Measurements from ENCODE around the gene ADSL. TPM values are rescaled to one million over a fixed set of nuclear protein-coding genes. Genes with fewer than 3 reads are reported as not detected.

The ADSL gene
- total and polyA plus RNA-seq, 2 of the 4 experiments (the other 2 are of a cell fraction), result 93.6 to 229 TPM

GRCh38 chr22:40345271-40345670 is 1.0 kb upstream of the ADSL start:
- Histone ChIP-seq H3K36me3 (ENCODE audit: control insufficient read depth, insufficient read depth, low read length) (peaks cover 4% of the 10 kb centered on the region), H2AK9ac (replicated peaks; ENCODE audit: low read depth, low read length, poor library complexity) (no peak overlapping the region), H2BK15ac (ENCODE audit: low read depth, low read length) (no peak overlapping the region), H3K9me1 (ENCODE audit: insufficient read depth, low read length) (peaks cover 3% of the 10 kb centered on the region; the same call in 1 of the 2 replicates), H3K56ac (ENCODE audit: extremely low read depth, insufficient read depth, low read length) (no peak overlapping the region), H2AFZ (replicated peaks; ENCODE audit: low read length, poor library complexity) (no peak overlapping the region), H3K4me1 (ENCODE audit: control insufficient read depth, insufficient read depth, low read length) (no peaks in the 10 kb centered on the region), H3K9me3 (ENCODE audit: control insufficient read depth, insufficient read depth, low read length) (no peaks in the 10 kb centered on the region), H4K20me1 (ENCODE audit: insufficient read depth, low read length) (peaks cover 18% of the 10 kb centered on the region), H3K27ac (ENCODE audit: insufficient read depth, low read length) (no peak overlapping the region; the same call in 1 of the 2 replicates), H2BK20ac (ENCODE audit: low read depth, low read length) (no peak overlapping the region), H2BK120ac (ENCODE audit: low read depth, low read length) (no peak overlapping the region), H3K14ac (replicated peaks; ENCODE audit: low read depth, low read length) (no peak overlapping the region), H3K79me1 (ENCODE audit: low read depth in 1 of 2, low read length in 2 of 2) (peaks cover 19 to 44% of the 10 kb centered on the region in 2 experiments; a peak in 3 of 4 replicates), H3K4me3 (ENCODE audit: insufficient read depth, low read depth, low read length) (no peak overlapping the region), H4K8ac (ENCODE audit: low read depth in 2 of 2, low read length in 2 of 2) (peak overlapping the region; percentile 96 to 97), H3K23ac (ENCODE audit: low read depth, low read length) (no peak overlapping the region), H4K91ac (ENCODE audit: insufficient read depth, low read depth, low read length) (no peak overlapping the region), H3K4me2 (ENCODE audit: low read depth, low read length) (no peak overlapping the region), H3K18ac (ENCODE audit: low read depth, low read length) (no peak overlapping the region), H4K5ac (ENCODE audit: low read depth, low read length) (no peak overlapping the region), H3K27me3 (ENCODE audit: control insufficient read depth, insufficient read depth, low read length) (no peaks in the 10 kb centered on the region), H3K4ac (ENCODE audit: low read depth, low read length) (no peak overlapping the region; the same call in 1 of the 2 replicates), H2AK5ac (ENCODE audit: low read depth, low read length) (peak overlapping the region; percentile 58), H2BK5ac (ENCODE audit: low read depth, low read length, poor library complexity, severe bottlenecking) (no peak overlapping the region), H3K9ac (ENCODE audit: low read depth, low read length) (no peak overlapping the region)
- dilution Hi-C loops (cut with HindIII; ENCODE audit: low sequenced_read_pairs, unreplicated experiment), result no loop called here
- ChIA-PET CTCF (interaction anchor here (0.7 to 1.3 kb wide), 2 partner anchors 10 to 40 kb away, joined by 3 to 4 read pairs; no protein-coding TSS in a partner anchor), POLR2A (ENCODE audit: unreplicated experiment) (no interaction called here)
- intact Hi-C loops (cut with micrococcal nuclease), result loop anchor here (5.0 kb wide), 1 partner anchor 33 kb away; no protein-coding TSS in a partner anchor
- no peak for ATAC-seq (ENCODE audit: low read depth)
- no CpG with 5 or more reads among the region's 6 CpGs for WGBS, 2 experiments (ENCODE audit: extremely low coverage in 2 of 2, insufficient read length in 1 of 2)
- no TSS peak for BruUV-seq (replicated peaks)
- DNase-seq, result peak; percentile 41
- in situ Hi-C loops (cut with MboI; ENCODE audit: low sequenced_read_pairs), result loop anchor here (5.0 to 10.0 kb wide), 3 partner anchors 168 to 810 kb away; partner anchors contain the start of genes RPS19BP1 and TNRC6B
- TF ChIP-seq, protein P1, sequence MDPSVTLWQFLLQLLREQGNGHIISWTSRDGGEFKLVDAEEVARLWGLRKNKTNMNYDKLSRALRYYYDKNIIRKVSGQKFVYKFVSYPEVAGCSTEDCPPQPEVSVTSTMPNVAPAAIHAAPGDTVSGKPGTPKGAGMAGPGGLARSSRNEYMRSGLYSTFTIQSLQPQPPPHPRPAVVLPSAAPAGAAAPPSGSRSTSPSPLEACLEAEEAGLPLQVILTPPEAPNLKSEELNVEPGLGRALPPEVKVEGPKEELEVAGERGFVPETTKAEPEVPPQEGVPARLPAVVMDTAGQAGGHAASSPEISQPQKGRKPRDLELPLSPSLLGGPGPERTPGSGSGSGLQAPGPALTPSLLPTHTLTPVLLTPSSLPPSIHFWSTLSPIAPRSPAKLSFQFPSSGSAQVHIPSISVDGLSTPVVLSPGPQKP (IDR thresholded peaks at IDR 0.05; ENCODE audit: borderline replicate concordance, low read depth, low read length), result no peak
- TF ChIP-seq FOS (IDR thresholded peaks at IDR 0.05; ENCODE audit: low read depth, low read length) (no peak), MAFK (IDR thresholded peaks at IDR 0.05; ENCODE audit: low read depth, low read length) (no peak), MXI1 (IDR thresholded peaks at IDR 0.05; ENCODE audit: borderline replicate concordance, low read depth, low read length) (no peak)
